K562 (cell line): ENCODE measurements around the gene SUSD3. TPM values are rescaled to one million over a fixed set of nuclear protein-coding genes. Genes with fewer than 3 reads are reported as not detected.

ENCODE experiments used
- BHLHE40 ChIP-seq: IDR thresholded peaks from 2 replicates; pipeline ENCODE4 v1.6.1; 2011; ENCODE audit warnings: low read length, improper control_type of control experiment
- FIP1L1 ChIP-seq: fragments of 200-400 bp; formaldehyde crosslinking; IDR thresholded peaks from 2 replicates; pipeline ENCODE4 v1.6.1; 2018; ENCODE audit warnings: mild to moderate bottlenecking, low read depth, low read length; ENCODE audit not compliant: poor library complexity, severe bottlenecking
- GTF2A2 ChIP-seq: IDR thresholded peaks from 2 replicates; pipeline ENCODE4 v1.6.1; 2016; ENCODE audit warnings: mild to moderate bottlenecking, missing genetic modification characterization, missing compliant biosample characterization
- KAT2B ChIP-seq: IDR thresholded peaks from one replicate; pipeline ENCODE4 v1.6.1; 2012; ENCODE audit warnings: low read depth, mild to moderate bottlenecking, control low read depth, inconsistent platforms, low read length, moderate library complexity
- NCOA1 ChIP-seq: fragments of 450-650 bp; IDR thresholded peaks from 2 replicates; pipeline ENCODE4 v1.6.1; 2016; ENCODE audit warnings: low read depth
- SAP30 ChIP-seq: fragments of 200-600 bp; sonication (generic); IDR thresholded peaks from 2 replicates; pipeline ENCODE4 v1.6.1; 2012; ENCODE audit warnings: borderline replicate concordance, low read depth, mild to moderate bottlenecking, moderate library complexity, low read length, control low read depth, inconsistent platforms; ENCODE audit not compliant: insufficient read depth, poor library complexity, severe bottlenecking
- SMARCA5 ChIP-seq: fragments of 450-650 bp; IDR thresholded peaks from 2 replicates; pipeline ENCODE4 v1.6.1; 2016
- SMARCC2 ChIP-seq: fragments of 450-650 bp; IDR thresholded peaks from 2 replicates; pipeline ENCODE4 v1.6.1; 2017; ENCODE audit warnings: antibody characterized with exemption, moderate library complexity, mild to moderate bottlenecking, low read depth
- ZNF41 ChIP-seq: fragments of 250-450 bp; sonication (Bioruptor Pico); conservative IDR thresholded peaks from 2 replicates; pipeline ENCODE4 v1.4.0; 2020; ENCODE audit warnings: mild to moderate bottlenecking
- ZNF764 ChIP-seq: fragments of 250-450 bp; sonication (Bioruptor Pico); IDR thresholded peaks from 2 replicates; pipeline ENCODE4 v1.4.0; 2020; ENCODE audit warnings: low read depth, mild to moderate bottlenecking, moderate library complexity
- polyA plus RNA-seq, 8 experiments: library from polyadenylated mRNA; depleted of rRNA in 4 of 8; stranded (reverse) in 5 of 8; unstranded in 3 of 8; fragments of >200 nt; fragmentation: Nextera tagmentation in 2 of 8; fragmentation: Illumina TruSeq in 1 of 8; extraction: Ambion mirVana in 2 of 8; extraction: Trizol in 1 of 8; gene quantifications; 2 replicates each; pipeline versions ENCODE4 v1.2.1 to v1.2.3, GENCODE V29; 2011 to 2014; ENCODE audit warnings: inconsistent platforms in 1 of 8, missing spikeins in 1 of 8
- total RNA-seq, 7 experiments: library from RNA; depleted of rRNA in 6 of 7; stranded (reverse); fragments of >200 nt in 6 of 7; fragmentation: Illumina TruSeq in 2 of 7; extraction: Trizol in 2 of 7; gene quantifications; 2 replicates each; pipeline versions ENCODE4 v1.2.1 to v1.2.3, GENCODE V29; 2011 to 2021; ENCODE audit warnings: low replicate concordance in 1 of 7
- TF ChIP-seq, protein P1 (sequence below): sonication (generic); formaldehyde crosslinking; IDR thresholded peaks from 2 replicates; pipeline ENCODE4 v1.9.0; 2022; ENCODE audit warnings: mild to moderate bottlenecking, missing genetic modification reagents
- TF ChIP-seq, protein P2 (sequence below), 2 experiments: fragments of 450-650 bp; IDR thresholded peaks; 2 replicates each; pipeline ENCODE4 v1.6.1; 2016
- TF ChIP-seq, protein P3 (sequence below): fragments of 450-650 bp; formaldehyde crosslinking; IDR thresholded peaks from 2 replicates; pipeline ENCODE4 v1.4.0; 2022; ENCODE audit warnings: missing genetic modification characterization
- TF ChIP-seq, protein P4 (sequence below): fragments of 250-450 bp; sonication (Bioruptor Pico); IDR thresholded peaks from 2 replicates; pipeline ENCODE4 v1.8.0; 2022; ENCODE audit warnings: moderate library complexity, mild to moderate bottlenecking, inconsistent platforms

The SUSD3 gene
- total and polyA plus RNA-seq, 9 of the 15 experiments (the other 6 are each of a cell fraction or from before 2014, with no cell fraction given): 1.3 to 21.7 (median 11.4) TPM

DNA sequence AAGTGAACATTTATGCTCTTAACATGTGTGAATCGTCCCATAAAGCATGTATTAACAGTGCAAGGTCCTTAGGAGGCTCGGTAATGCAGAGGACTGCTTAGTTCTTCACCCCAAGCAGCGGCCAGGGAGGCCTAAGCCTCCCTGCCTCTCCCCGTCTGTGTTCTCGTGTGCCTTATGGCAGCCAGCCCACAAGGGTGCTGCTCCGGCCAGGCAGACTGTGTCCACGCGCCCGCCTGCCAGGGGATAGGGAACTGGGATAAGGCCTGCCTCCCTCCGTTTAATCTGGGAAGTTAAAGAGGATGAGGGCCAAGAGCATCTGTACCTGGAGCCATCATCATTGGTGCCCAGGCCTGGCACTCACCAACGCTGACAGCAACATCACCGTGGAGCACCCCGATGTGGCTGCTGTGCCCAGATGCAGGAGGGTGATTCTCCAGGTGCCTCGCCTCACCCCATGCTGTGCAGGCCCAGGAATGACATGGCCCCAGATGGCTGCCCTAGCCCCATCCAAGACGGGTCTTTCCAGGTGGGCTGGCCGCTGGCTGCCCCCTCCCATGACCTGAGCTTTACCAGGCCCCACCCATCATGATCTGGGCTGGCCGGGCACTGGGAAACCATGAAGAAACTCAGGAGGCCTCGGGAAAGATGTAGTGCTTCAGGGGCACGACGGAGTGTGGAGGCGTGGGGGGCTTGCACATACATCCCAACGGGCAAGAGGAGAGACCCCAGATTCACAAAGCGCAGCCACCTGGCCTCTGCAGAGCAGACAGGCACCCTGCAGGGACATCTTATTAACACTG lies 35.6 kb upstream of the SUSD3 start (continued):
- TF ChIP-seq, protein P1, sequence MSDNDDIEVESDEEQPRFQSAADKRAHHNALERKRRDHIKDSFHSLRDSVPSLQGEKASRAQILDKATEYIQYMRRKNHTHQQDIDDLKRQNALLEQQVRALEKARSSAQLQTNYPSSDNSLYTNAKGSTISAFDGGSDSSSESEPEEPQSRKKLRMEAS (CRISPR knock-in tag): no peak
- no peak for TF ChIP-seq FIP1L1
- no peak for TF ChIP-seq KAT2B
- TF ChIP-seq GTF2A2 (tag): no peak
- TF ChIP-seq BHLHE40: no peak
- no peak for TF ChIP-seq NCOA1
- no peak for TF ChIP-seq SMARCC2
- TF ChIP-seq, protein P2, sequence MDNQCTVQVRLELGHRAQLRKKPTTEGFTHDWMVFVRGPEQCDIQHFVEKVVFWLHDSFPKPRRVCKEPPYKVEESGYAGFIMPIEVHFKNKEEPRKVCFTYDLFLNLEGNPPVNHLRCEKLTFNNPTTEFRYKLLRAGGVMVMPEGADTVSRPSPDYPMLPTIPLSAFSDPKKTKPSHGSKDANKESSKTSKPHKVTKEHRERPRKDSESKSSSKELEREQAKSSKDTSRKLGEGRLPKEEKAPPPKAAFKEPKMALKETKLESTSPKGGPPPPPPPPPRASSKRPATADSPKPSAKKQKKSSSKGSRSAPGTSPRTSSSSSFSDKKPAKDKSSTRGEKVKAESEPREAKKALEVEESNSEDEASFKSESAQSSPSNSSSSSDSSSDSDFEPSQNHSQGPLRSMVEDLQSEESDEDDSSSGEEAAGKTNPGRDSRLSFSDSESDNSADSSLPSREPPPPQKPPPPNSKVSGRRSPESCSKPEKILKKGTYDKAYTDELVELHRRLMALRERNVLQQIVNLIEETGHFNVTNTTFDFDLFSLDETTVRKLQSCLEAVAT (IDR thresholded peaks at IDR 0.05): no peak
- TF ChIP-seq SAP30: no peak
- TF ChIP-seq, protein P3, sequence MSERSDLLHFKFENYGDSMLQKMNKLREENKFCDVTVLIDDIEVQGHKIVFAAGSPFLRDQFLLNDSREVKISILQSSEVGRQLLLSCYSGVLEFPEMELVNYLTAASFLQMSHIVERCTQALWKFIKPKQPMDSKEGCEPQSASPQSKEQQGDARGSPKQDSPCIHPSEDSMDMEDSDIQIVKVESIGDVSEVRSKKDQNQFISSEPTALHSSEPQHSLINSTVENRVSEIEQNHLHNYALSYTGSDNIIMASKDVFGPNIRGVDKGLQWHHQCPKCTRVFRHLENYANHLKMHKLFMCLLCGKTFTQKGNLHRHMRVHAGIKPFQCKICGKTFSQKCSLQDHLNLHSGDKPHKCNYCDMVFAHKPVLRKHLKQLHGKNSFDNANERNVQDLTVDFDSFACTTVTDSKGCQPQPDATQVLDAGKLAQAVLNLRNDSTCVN: no peak
- TF ChIP-seq, protein P4, sequence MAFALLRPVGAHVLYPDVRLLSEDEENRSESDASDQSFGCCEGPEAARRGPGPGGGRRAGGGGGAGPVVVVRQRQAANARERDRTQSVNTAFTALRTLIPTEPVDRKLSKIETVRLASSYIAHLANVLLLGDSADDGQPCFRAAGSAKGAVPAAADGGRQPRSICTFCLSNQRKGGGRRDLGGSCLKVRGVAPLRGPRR: no peak
- no peak for TF ChIP-seq SMARCA5
- no peak for TF ChIP-seq ZNF41 (CRISPR knock-in tag)
- no peak for TF ChIP-seq ZNF764 (CRISPR knock-in tag)
